MM.1S (cell line): Measurements from ENCODE around the gene NKRF.

Experiments
- CTCF ChIP-seq: fragments of 300-600 bp; sonication (generic); IDR thresholded peaks from 2 replicates; pipeline ENCODE4 v1.5.1; 2016; ENCODE audit warnings: antibody characterized with exemption, low read length, mixed read lengths
- EZH2 ChIP-seq: fragments of 300-600 bp; sonication (generic); optimal IDR thresholded peaks from 2 replicates; pipeline ENCODE3; 2017; ENCODE audit warnings: low read depth, mild to moderate bottlenecking, antibody characterized with exemption, low read length, mixed read lengths
- EZH2phosphoT487 ChIP-seq: fragments of 300-600 bp; sonication (generic); IDR thresholded peaks from 2 replicates; pipeline ENCODE4 v1.6.1; 2018; ENCODE audit warnings: antibody characterized with exemption, low read length

- TF ChIP-seq EZH2 (no peak), CTCF (no peak), EZH2phosphoT487 (no peak)
These were observed 40.3 kb upstream of the NKRF start for GRCh38 chrX:119646515-119646914.
